Measurements from ENCODE around the gene KSR1. TPM values are rescaled to one million over a fixed set of nuclear protein-coding genes. Genes with fewer than 3 reads are reported as not detected.

Gene KSR1
- total and polyA plus RNA-seq, 9 of the 15 experiments (the other 6 are each of a cell fraction or from before 2014, with no cell fraction given): 1.4 to 51.7 (median 18.4) TPM

- no peak for TF ChIP-seq ZNF124 (CRISPR knock-in tag; IDR thresholded peaks at IDR 0.05)
- TF ChIP-seq RBFOX2 (IDR thresholded peaks at IDR 0.05; ENCODE audit: low read depth, low read length): no peak
- peak; percentile 65 for TF ChIP-seq JUND (IDR thresholded peaks at IDR 0.05; ENCODE audit: borderline replicate concordance, low read depth, low read length)
- TF ChIP-seq JUND (tag; IDR thresholded peaks at IDR 0.05; ENCODE audit: borderline replicate concordance, low read depth, low read length): peak; percentile 56; the same call in 1 of the 3 replicates
- no peak for TF ChIP-seq NCOA4 (IDR thresholded peaks at IDR 0.05; ENCODE audit: partially characterized antibody)
- TF ChIP-seq REST (IDR thresholded peaks at IDR 0.05; ENCODE audit: borderline replicate concordance): no peak
- no peak for TF ChIP-seq REST (CRISPR knock-in tag; IDR thresholded peaks at IDR 0.05; ENCODE audit: low read depth)
- TF ChIP-seq FOSL1 (tag; conservative IDR thresholded peaks at IDR 0.05): peak; percentile 40; the same call in 1 of the 2 replicates
- no peak for TF ChIP-seq ZNF277 (CRISPR knock-in tag; IDR thresholded peaks at IDR 0.05; ENCODE audit: borderline replicate concordance)
- no peak for TF ChIP-seq BRF1 (IDR thresholded peaks at IDR 0.05; ENCODE audit: borderline replicate concordance, extremely low read depth, insufficient read length)
- no peak for TF ChIP-seq ESRRB (CRISPR knock-in tag; IDR thresholded peaks at IDR 0.05; ENCODE audit: borderline replicate concordance)
- no peak for TF ChIP-seq EHMT2 (IDR thresholded peaks at IDR 0.05)
- TF ChIP-seq YBX1 (IDR thresholded peaks at IDR 0.05): no peak
- no peak for TF ChIP-seq HNRNPH1 (optimal IDR thresholded peaks at IDR 0.05; ENCODE audit: low read depth, low read length)
- no peak for TF ChIP-seq KDM5B (IDR thresholded peaks at IDR 0.05; ENCODE audit: insufficient replicate concordance, low read depth, low read length)
- no peak for TF ChIP-seq LARP7 (IDR thresholded peaks at IDR 0.05)
- no peak for TF ChIP-seq POLR3G (IDR thresholded peaks at IDR 0.05; ENCODE audit: extremely low read depth, insufficient read length, insufficient replicate concordance)
- TF ChIP-seq HDGF (IDR thresholded peaks at IDR 0.05): no peak
- no peak for TF ChIP-seq SMAD3 (CRISPR knock-in tag; conservative IDR thresholded peaks at IDR 0.05)
- no peak for TF ChIP-seq KDM2B (CRISPR knock-in tag; IDR thresholded peaks at IDR 0.05)
Measured at GRCh38 chr17:27633312-27634025, 177.2 kb downstream of the KSR1 start (continued).
